GM04503 (cell line): ENCODE results near the gene EYA2.
"Not testable (repeated sequence)": the region's sequence is repeated elsewhere in the genome, so short reads cannot be mapped to it uniquely, and the experiment has no call there.

ENCODE experiments used
- DNase-seq: peaks from one replicate; pipeline ENCODE4 v3.0.0-alpha.2; 2012; ENCODE audit warnings: low read depth

EYA2 gene

GRCh38 chr20:46894579-46894958 lies at the start of gene EYA2:
Gene EYA2 (plus strand): TSS chr20:46894843. CDS start chr20:46990011, 95,168 bp downstream.
- no peak for DNase-seq

GRCh38 chr20:46844965-46845364 lies 49.7 kb upstream of the EYA2 start:
- no peak for DNase-seq

GRCh38 chr20:46849269-46849668 lies 45.4 kb upstream of the EYA2 start:
- no peak for DNase-seq

GRCh38 chr20:46849751-46850150 lies 44.9 kb upstream of the EYA2 start:
- no peak for DNase-seq

GRCh38 chr20:46850416-46850815 lies 44.2 kb upstream of the EYA2 start:
- DNase-seq = no peak

GRCh38 chr20:46850896-46851295 lies 43.7 kb upstream of the EYA2 start:
- DNase-seq = no peak

- no peak for DNase-seq
Measured at GRCh38 chr20:46851746-46852145, 42.9 kb upstream of the EYA2 start.

- no peak for DNase-seq
Measured at GRCh38 chr20:46852313-46852712, 42.3 kb upstream of the EYA2 start.

- no peak for DNase-seq
Measured at GRCh38 chr20:46853926-46854325, 40.7 kb upstream of the EYA2 start.

GRCh38 chr20:46857061-46857831 lies 37.4 kb upstream of the EYA2 start:
- no peak for DNase-seq

- no peak for DNase-seq
Measured at GRCh38 chr20:46865824-46866223, 28.8 kb upstream of the EYA2 start.

- DNase-seq = no peak
Measured at GRCh38 chr20:46870041-46870440, 24.6 kb upstream of the EYA2 start.

- DNase-seq = no peak
Measured at GRCh38 chr20:46872328-46873211, 22.1 kb upstream of the EYA2 start.

GRCh38 chr20:46875059-46875458 lies 19.6 kb upstream of the EYA2 start:
- DNase-seq = no peak

- DNase-seq = no peak
Measured at GRCh38 chr20:46879386-46879785, 15.3 kb upstream of the EYA2 start.

GRCh38 chr20:46879963-46880362 lies 14.7 kb upstream of the EYA2 start:
- DNase-seq = not testable (repeated sequence)

GRCh38 chr20:46883892-46884291 lies 10.8 kb upstream of the EYA2 start:
- DNase-seq = no peak

- no peak for DNase-seq
Measured at GRCh38 chr20:46890682-46891081, 4.0 kb upstream of the EYA2 start.

GRCh38 chr20:46893051-46893450 lies 1.6 kb upstream of the EYA2 start:
- no peak for DNase-seq

- no peak for DNase-seq
Measured at GRCh38 chr20:46893877-46894578, 615 bp upstream of the EYA2 start.

GRCh38 chr20:46894971-46895905 lies 595 bp downstream of the EYA2 start:
- no peak for DNase-seq

GRCh38 chr20:46895906-46896242 lies 1.2 kb downstream of the EYA2 start:
- no peak for DNase-seq
